SU-DHL-6 (cell line): Measurements from ENCODE around the gene PELI3.
"Not testable (repeated sequence)": the region's sequence is repeated elsewhere in the genome, so short reads cannot be mapped to it uniquely, and the experiment has no call there.

Experiments
- EZH2phosphoT487 ChIP-seq: fragments of 200-600 bp; sonication (generic), shearing (Covaris generic); conservative IDR thresholded peaks from 2 replicates; pipeline ENCODE4 v1.6.1; 2018; ENCODE audit warnings: mild to moderate bottlenecking, antibody characterized with exemption, low read length, moderate library complexity, mixed read lengths
- TF ChIP-seq, protein P1 (sequence below): fragments of 200-600 bp; sonication (generic); IDR thresholded peaks from one replicate; pipeline ENCODE4 v1.5.1; 2017; ENCODE audit warnings: antibody characterized with exemption, mild to moderate bottlenecking, low read length, moderate library complexity; ENCODE audit not compliant: insufficient read depth, poor library complexity, severe bottlenecking

DNA sequence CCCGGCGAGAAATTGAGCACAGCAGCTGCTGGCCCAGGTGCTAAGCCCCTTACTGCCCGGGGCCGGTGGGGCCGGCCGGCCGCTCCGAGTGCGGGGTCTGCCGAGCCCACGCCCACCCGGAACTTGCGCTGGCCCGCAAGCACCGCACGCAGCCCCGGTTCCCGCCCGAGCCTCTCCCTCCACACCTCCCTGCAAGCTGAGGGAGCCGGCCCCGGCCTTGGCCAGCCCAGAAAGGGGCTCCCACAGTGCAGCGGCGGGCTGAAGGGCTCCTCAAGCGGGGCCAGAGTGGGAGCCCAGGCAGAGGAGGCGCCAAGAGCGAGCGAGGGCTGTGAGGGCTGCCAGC, 25.8 kb upstream of the PELI3 start:
- TF ChIP-seq EZH2phosphoT487, result not testable (repeated sequence)
- TF ChIP-seq, protein P1, sequence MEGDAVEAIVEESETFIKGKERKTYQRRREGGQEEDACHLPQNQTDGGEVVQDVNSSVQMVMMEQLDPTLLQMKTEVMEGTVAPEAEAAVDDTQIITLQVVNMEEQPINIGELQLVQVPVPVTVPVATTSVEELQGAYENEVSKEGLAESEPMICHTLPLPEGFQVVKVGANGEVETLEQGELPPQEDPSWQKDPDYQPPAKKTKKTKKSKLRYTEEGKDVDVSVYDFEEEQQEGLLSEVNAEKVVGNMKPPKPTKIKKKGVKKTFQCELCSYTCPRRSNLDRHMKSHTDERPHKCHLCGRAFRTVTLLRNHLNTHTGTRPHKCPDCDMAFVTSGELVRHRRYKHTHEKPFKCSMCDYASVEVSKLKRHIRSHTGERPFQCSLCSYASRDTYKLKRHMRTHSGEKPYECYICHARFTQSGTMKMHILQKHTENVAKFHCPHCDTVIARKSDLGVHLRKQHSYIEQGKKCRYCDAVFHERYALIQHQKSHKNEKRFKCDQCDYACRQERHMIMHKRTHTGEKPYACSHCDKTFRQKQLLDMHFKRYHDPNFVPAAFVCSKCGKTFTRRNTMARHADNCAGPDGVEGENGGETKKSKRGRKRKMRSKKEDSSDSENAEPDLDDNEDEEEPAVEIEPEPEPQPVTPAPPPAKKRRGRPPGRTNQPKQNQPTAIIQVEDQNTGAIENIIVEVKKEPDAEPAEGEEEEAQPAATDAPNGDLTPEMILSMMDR, result not testable (repeated sequence)
